K562 (cell line): ENCODE measurements around the gene MITD1. TPM values are rescaled to one million over a fixed set of nuclear protein-coding genes. Genes with fewer than 3 reads are reported as not detected.

Experiments
- ESRRA ChIP-seq: fragments of 450-650 bp; IDR thresholded peaks from 2 replicates; pipeline ENCODE4 v1.6.1; 2014; ENCODE audit warnings: low read depth, mild to moderate bottlenecking, moderate library complexity, borderline replicate concordance
- KDM5B ChIP-seq: fragments of 200-600 bp; sonication (generic); IDR thresholded peaks from 2 replicates; pipeline ENCODE4 v1.6.1; 2012; ENCODE audit warnings: low read depth, mild to moderate bottlenecking, moderate library complexity, low read length, control low read depth, inconsistent platforms; ENCODE audit not compliant: insufficient replicate concordance
- KLF6 ChIP-seq: fragments of 250-450 bp; sonication (Bioruptor Pico); IDR thresholded peaks from 2 replicates; pipeline ENCODE4 v1.4.0; 2020; ENCODE audit warnings: mild to moderate bottlenecking, moderate library complexity, borderline replicate concordance
- MYNN ChIP-seq, 2 experiments: sonication (generic); formaldehyde crosslinking in 1 of 2; IDR thresholded peaks; 2 replicates each; pipeline versions ENCODE4 v1.5.0 to v1.6.1; 2016 to 2020; ENCODE audit warnings: antibody characterized with exemption in 1 of 2, missing genetic modification reagents in 1 of 2
- PTTG1 ChIP-seq: fragments of 450-650 bp; IDR thresholded peaks from 2 replicates; pipeline ENCODE4 v1.6.1; 2016; ENCODE audit warnings: low read depth, mild to moderate bottlenecking, missing genetic modification characterization, missing compliant biosample characterization
- TEAD4 ChIP-seq, 2 experiments: sonication (generic) in 1 of 2; formaldehyde crosslinking in 1 of 2; IDR thresholded peaks; 2 replicates each; pipeline versions ENCODE4 v1.6.1 to v1.8.0; 2012 to 2022; ENCODE audit warnings: borderline replicate concordance in 1 of 2, inconsistent platforms in 1 of 2, low read length in 1 of 2, mild to moderate bottlenecking in 1 of 2, missing genetic modification reagents in 1 of 2
- ZFPM2 ChIP-seq: fragments of 250-450 bp; sonication (Bioruptor Pico); IDR thresholded peaks from 2 replicates; pipeline ENCODE4 v1.5.1; 2022; ENCODE audit warnings: mild to moderate bottlenecking
- ZNF318 ChIP-seq, 2 experiments: fragments of 450-650 bp; IDR thresholded peaks; 2 replicates each; pipeline ENCODE4 v1.6.1; 2016; ENCODE audit warnings: mild to moderate bottlenecking in 2 of 2, borderline replicate concordance in 1 of 2, low read depth in 1 of 2, moderate library complexity in 1 of 2
- ZNF324 ChIP-seq: fragments of 250-450 bp; sonication (Bioruptor Pico); IDR thresholded peaks from 2 replicates; pipeline ENCODE4 v1.4.0; 2020; ENCODE audit warnings: mild to moderate bottlenecking
- polyA plus RNA-seq, 8 experiments: library from polyadenylated mRNA; depleted of rRNA in 4 of 8; stranded (reverse) in 5 of 8; unstranded in 3 of 8; fragments of >200 nt; fragmentation: Nextera tagmentation in 2 of 8; fragmentation: Illumina TruSeq in 1 of 8; extraction: Ambion mirVana in 2 of 8; extraction: Trizol in 1 of 8; gene quantifications; 2 replicates each; pipeline versions ENCODE4 v1.2.1 to v1.2.3, GENCODE V29; 2011 to 2014; ENCODE audit warnings: inconsistent platforms in 1 of 8, missing spikeins in 1 of 8
- total RNA-seq, 7 experiments: library from RNA; depleted of rRNA in 6 of 7; stranded (reverse); fragments of >200 nt in 6 of 7; fragmentation: Illumina TruSeq in 2 of 7; extraction: Trizol in 2 of 7; gene quantifications; 2 replicates each; pipeline versions ENCODE4 v1.2.1 to v1.2.3, GENCODE V29; 2011 to 2021; ENCODE audit warnings: low replicate concordance in 1 of 7
- TF ChIP-seq, protein P1 (sequence below): sonication (generic); formaldehyde crosslinking; IDR thresholded peaks from 2 replicates; pipeline ENCODE4 v1.8.0; 2023; ENCODE audit warnings: missing genetic modification reagents, mild to moderate bottlenecking, borderline replicate concordance

MITD1 gene
- total and polyA plus RNA-seq, 9 of the 15 experiments (the other 6 are each of a cell fraction or from before 2014, with no cell fraction given) = 19.6 to 71.8 (median 43.2) TPM

DNA sequence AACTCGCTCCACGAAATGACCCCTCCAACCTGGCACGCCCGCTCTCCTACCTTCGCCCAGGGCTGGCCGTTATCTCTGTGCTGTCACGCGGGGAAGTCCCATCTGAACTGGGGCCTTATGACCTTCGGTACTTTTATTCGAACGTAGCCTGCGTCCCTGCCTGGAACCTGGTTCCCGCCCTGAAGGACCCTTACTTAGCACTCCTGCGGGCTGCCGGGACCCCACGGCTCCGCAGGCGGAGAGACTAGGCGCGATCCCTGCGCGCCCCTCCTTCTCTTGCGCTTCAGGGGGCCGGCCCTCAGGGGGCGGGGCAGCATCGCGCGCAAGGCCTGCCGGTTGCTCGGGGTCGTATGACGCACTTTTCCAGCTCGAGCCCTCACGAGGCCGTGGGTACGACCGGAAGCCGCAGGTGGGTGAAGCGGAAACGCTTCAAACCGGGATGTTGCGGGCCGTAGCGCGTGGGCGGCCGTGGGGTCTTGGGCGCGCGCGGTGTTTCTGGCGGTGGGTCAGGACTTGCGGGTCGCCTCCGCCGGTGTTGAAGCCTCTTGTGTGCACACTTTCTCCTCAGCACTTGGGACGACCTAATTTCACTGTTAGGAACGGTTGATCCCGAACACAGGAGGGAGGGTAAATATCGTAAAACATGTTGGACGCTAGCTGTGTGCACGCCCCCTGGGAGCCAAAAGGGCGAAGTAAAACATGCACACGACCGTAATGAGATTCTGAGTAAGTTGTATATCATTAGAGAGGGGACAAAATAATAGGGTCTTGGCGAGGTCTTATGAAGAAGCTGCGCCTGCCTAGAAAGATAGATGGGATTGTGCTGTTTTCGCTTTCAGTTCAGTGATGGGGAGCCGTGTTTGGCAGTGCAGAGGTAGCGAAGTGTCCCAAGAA is 26.0 kb downstream of the MITD1 start, which contains the start of the genes LIPT1 and TSGA10 (continued):
- 0 out of 2 replicates have a peak, but pooled peaks have one; percentile 26 for TF ChIP-seq TEAD4 (IDR thresholded peaks at IDR 0.05; ENCODE audit: low read length)
- TF ChIP-seq TEAD4 (CRISPR knock-in tag; IDR thresholded peaks at IDR 0.05; ENCODE audit: borderline replicate concordance) = no peak
- peak; percentile 92 for TF ChIP-seq KDM5B
- no peak for TF ChIP-seq ZFPM2
- TF ChIP-seq ESRRA = peak; percentile 76
- TF ChIP-seq MYNN (IDR thresholded peaks at IDR 0.05) = no peak
- no peak for TF ChIP-seq MYNN (CRISPR knock-in tag; IDR thresholded peaks at IDR 0.05)
- TF ChIP-seq KLF6 (CRISPR knock-in tag) = no peak
- TF ChIP-seq, protein P1, sequence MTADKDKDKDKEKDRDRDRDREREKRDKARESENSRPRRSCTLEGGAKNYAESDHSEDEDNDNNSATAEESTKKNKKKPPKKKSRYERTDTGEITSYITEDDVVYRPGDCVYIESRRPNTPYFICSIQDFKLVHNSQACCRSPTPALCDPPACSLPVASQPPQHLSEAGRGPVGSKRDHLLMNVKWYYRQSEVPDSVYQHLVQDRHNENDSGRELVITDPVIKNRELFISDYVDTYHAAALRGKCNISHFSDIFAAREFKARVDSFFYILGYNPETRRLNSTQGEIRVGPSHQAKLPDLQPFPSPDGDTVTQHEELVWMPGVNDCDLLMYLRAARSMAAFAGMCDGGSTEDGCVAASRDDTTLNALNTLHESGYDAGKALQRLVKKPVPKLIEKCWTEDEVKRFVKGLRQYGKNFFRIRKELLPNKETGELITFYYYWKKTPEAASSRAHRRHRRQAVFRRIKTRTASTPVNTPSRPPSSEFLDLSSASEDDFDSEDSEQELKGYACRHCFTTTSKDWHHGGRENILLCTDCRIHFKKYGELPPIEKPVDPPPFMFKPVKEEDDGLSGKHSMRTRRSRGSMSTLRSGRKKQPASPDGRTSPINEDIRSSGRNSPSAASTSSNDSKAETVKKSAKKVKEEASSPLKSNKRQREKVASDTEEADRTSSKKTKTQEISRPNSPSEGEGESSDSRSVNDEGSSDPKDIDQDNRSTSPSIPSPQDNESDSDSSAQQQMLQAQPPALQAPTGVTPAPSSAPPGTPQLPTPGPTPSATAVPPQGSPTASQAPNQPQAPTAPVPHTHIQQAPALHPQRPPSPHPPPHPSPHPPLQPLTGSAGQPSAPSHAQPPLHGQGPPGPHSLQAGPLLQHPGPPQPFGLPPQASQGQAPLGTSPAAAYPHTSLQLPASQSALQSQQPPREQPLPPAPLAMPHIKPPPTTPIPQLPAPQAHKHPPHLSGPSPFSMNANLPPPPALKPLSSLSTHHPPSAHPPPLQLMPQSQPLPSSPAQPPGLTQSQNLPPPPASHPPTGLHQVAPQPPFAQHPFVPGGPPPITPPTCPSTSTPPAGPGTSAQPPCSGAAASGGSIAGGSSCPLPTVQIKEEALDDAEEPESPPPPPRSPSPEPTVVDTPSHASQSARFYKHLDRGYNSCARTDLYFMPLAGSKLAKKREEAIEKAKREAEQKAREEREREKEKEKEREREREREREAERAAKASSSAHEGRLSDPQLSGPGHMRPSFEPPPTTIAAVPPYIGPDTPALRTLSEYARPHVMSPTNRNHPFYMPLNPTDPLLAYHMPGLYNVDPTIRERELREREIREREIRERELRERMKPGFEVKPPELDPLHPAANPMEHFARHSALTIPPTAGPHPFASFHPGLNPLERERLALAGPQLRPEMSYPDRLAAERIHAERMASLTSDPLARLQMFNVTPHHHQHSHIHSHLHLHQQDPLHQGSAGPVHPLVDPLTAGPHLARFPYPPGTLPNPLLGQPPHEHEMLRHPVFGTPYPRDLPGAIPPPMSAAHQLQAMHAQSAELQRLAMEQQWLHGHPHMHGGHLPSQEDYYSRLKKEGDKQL (CRISPR knock-in tag) = no peak
- TF ChIP-seq ZNF318 (IDR thresholded peaks at IDR 0.05; ENCODE audit: borderline replicate concordance in 1 of 2, low read depth in 1 of 2) = no peak
- no peak for TF ChIP-seq ZNF324 (CRISPR knock-in tag)
- TF ChIP-seq PTTG1 (tag) = no peak
